Measurements from ENCODE around the gene SSBP3. TPM values are rescaled to one million over a fixed set of nuclear protein-coding genes. Genes with fewer than 3 reads are reported as not detected.

The SSBP3 gene
- polyA plus RNA-seq, 1 donor (not counting 4 experiments of a cell fraction or from before 2014, with no cell fraction given), result 16.9 TPM

DNA sequence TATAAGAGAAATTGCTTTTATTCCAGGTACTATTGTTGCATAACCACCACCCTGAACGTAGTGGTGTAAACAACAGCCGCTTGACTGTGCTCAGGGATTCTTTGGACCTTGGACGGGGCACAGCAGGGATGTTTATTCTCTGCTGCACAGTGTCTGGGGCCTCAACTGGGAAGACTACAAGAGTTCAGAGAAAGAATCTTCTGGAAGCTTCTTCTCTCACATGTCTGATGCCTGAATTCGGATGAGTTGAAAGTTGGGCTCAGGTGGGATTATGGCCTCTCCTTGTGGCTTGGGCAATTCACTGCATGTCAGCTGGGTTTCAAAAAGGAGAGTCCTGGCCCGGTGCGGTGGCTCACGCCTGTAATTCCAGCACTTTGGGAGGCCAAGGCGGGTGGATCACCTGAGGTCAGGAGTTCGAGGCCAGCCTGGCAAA lies 19.0 kb upstream of the SSBP3 start:
- Histone ChIP-seq H3K4me2 (ENCODE audit: control insufficient read depth, extremely low read depth, insufficient read depth, low read depth, low read length) (no peak overlapping the region), H2AFZ (ENCODE audit: control insufficient read depth, low read length) (no peak overlapping the region), H3K79me2 (ENCODE audit: control insufficient read depth, insufficient read depth, low read length) (no peaks in the 10 kb centered on the region), H3K9me3 (ENCODE audit: control insufficient read depth, low read depth, low read length) (no peaks in the 10 kb centered on the region), H3K27me3 (ENCODE audit: control insufficient read depth, extremely low read depth, insufficient read depth, low read length) (no peaks in the 10 kb centered on the region), H4K20me1 (ENCODE audit: control insufficient read depth, extremely low read depth, insufficient read depth, low read length) (no peaks in the 10 kb centered on the region), H3K9ac (ENCODE audit: control insufficient read depth, extremely low read depth, insufficient read depth, low read length) (no peak overlapping the region), H3K4me3 (ENCODE audit: control insufficient read depth in 2 of 3, extremely low read depth in 1 of 3, insufficient read depth in 2 of 3, low read depth in 1 of 3, low read length in 3 of 3) (no peak overlapping the region), H3K9me1 (ENCODE audit: control insufficient read depth, extremely low read depth, insufficient read depth, low read length) (no peaks in the 10 kb centered on the region), H3K27ac (ENCODE audit: control insufficient read depth, insufficient read depth, low read length) (no peak overlapping the region), H3K4me1 (ENCODE audit: control insufficient read depth, extremely low read depth, insufficient read depth, low read length) (peaks cover 3% of the 10 kb centered on the region), H3K36me3 (ENCODE audit: control insufficient read depth in 2 of 2, extremely low read depth in 1 of 2, insufficient read depth in 2 of 2, low read length in 2 of 2) (no peaks in the 10 kb centered on the region)
- TF ChIP-seq EZH2 (IDR thresholded peaks at IDR 0.05; ENCODE audit: low read length) (no peak), CTCF (optimal IDR thresholded peaks at IDR 0.05 in 1 of 3, IDR thresholded peaks at IDR 0.05 in 1 of 3, conservative IDR thresholded peaks at IDR 0.05 in 1 of 3; ENCODE audit: extremely low read depth in 1 of 3, insufficient read depth in 2 of 3, low read length in 3 of 3) (no peak)
- dilution Hi-C loops (cut with MboI; ENCODE audit: extremely low pct_ligation_motif_present, low sequenced_read_pairs), result no loop called here
- FAIRE-seq (no peak), DNase-seq (ENCODE audit: low read depth, low spot score) (no peak)

- Histone ChIP-seq H3K27me3 (ENCODE audit: control insufficient read depth, extremely low read depth, insufficient read depth, low read length) (no peaks in the 10 kb centered on the region), H3K4me3 (ENCODE audit: control insufficient read depth in 2 of 3, extremely low read depth in 1 of 3, insufficient read depth in 2 of 3, low read depth in 1 of 3, low read length in 3 of 3) (no peak overlapping the region), H3K79me2 (ENCODE audit: control insufficient read depth, insufficient read depth, low read length) (no peaks in the 10 kb centered on the region), H2AFZ (ENCODE audit: control insufficient read depth, low read length) (no peak overlapping the region), H3K36me3 (ENCODE audit: control insufficient read depth in 2 of 2, extremely low read depth in 1 of 2, insufficient read depth in 2 of 2, low read length in 2 of 2) (no peaks in the 10 kb centered on the region), H3K4me1 (ENCODE audit: control insufficient read depth, extremely low read depth, insufficient read depth, low read length) (peaks cover 3% of the 10 kb centered on the region), H3K9ac (ENCODE audit: control insufficient read depth, extremely low read depth, insufficient read depth, low read length) (no peak overlapping the region), H3K9me3 (ENCODE audit: control insufficient read depth, low read depth, low read length) (no peaks in the 10 kb centered on the region), H4K20me1 (ENCODE audit: control insufficient read depth, extremely low read depth, insufficient read depth, low read length) (no peaks in the 10 kb centered on the region), H3K9me1 (ENCODE audit: control insufficient read depth, extremely low read depth, insufficient read depth, low read length) (no peaks in the 10 kb centered on the region), H3K4me2 (ENCODE audit: control insufficient read depth, extremely low read depth, insufficient read depth, low read depth, low read length) (no peak overlapping the region), H3K27ac (ENCODE audit: control insufficient read depth, insufficient read depth, low read length) (no peak overlapping the region)
- FAIRE-seq (no peak), DNase-seq (ENCODE audit: low read depth, low spot score) (no peak)
- dilution Hi-C loops (cut with MboI; ENCODE audit: extremely low pct_ligation_motif_present, low sequenced_read_pairs), result no loop called here
- TF ChIP-seq CTCF (optimal IDR thresholded peaks at IDR 0.05 in 1 of 3, IDR thresholded peaks at IDR 0.05 in 1 of 3, conservative IDR thresholded peaks at IDR 0.05 in 1 of 3; ENCODE audit: extremely low read depth in 1 of 3, insufficient read depth in 2 of 3, low read length in 3 of 3), result no peak
- TF ChIP-seq EZH2 (IDR thresholded peaks at IDR 0.05; ENCODE audit: low read length), result no peak
These were observed 18.2 kb upstream of the SSBP3 start for GRCh38 chr1:54424398-54424797.
